Right lobe of liver (tissue), 4 donors: Measurements from ENCODE around the gene LYRM1.

ENCODE experiments used
- CTCF ChIP-seq, 4 donors: fragments of 200-600 bp in 3 of 4; fragments of 450-650 bp in 1 of 4; IDR thresholded peaks; one replicate each; pipeline versions ENCODE4 v1.5.1 to v1.8.0; 2016 to 2022; ENCODE audit warnings: antibody characterized with exemption in 4 of 4, mild to moderate bottlenecking in 2 of 4
- POLR2A ChIP-seq: fragments of 450-650 bp; IDR thresholded peaks from one replicate; pipeline ENCODE4 v1.6.1; 2017; ENCODE audit warnings: antibody characterized with exemption, mild to moderate bottlenecking
- donor health status: DM: no; HTN: no; CAD: no.
- donor health status: DM: no; HTN: no; CAD: no.
- donor health status: DM: no; HTN: yes; CAD: no.

GRCh38 chr16:20942256-20942655 is 41.7 kb downstream of the LYRM1 start:
- TF ChIP-seq POLR2A (no peak), CTCF (IDR thresholded peaks at IDR 0.05) (no peak)
